ENCODE results near the gene LPAR1.
A peak's percentile ranks its signal among the peaks of the same experiment; 100 is the strongest.

LPAR1 gene

DNA sequence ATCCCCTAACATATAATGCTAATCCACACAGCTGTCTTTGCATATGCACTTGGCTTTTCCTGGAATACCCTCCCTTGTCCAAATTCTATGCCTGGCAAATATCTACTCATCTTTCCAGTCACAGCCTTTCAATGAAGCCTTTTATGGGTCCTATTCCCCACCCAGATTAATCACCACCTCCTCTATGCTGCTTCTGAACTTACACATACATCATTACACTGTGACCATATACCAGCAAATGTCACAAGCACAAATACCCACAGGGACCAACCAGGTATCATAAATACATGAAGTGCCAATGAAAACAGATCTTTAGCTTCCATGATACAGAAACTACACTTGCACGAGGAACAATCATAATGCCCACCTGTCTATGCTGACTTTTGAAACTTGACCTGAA lies 22.3 kb downstream of the LPAR1 start (continued):
- TF ChIP-seq, protein P1, sequence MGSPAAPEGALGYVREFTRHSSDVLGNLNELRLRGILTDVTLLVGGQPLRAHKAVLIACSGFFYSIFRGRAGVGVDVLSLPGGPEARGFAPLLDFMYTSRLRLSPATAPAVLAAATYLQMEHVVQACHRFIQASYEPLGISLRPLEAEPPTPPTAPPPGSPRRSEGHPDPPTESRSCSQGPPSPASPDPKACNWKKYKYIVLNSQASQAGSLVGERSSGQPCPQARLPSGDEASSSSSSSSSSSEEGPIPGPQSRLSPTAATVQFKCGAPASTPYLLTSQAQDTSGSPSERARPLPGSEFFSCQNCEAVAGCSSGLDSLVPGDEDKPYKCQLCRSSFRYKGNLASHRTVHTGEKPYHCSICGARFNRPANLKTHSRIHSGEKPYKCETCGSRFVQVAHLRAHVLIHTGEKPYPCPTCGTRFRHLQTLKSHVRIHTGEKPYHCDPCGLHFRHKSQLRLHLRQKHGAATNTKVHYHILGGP (tag by site-specific recombination; IDR thresholded peaks at IDR 0.05), result peak; percentile 51; the same call in 1 of the 2 replicates
- TF ChIP-seq GLIS1 (tag by site-specific recombination; IDR thresholded peaks at IDR 0.05) (peak; percentile 16; the same call in 1 of the 2 replicates), PBX3 (CRISPR knock-in tag; IDR thresholded peaks at IDR 0.05) (no peak), ZNF843 (tag by site-specific recombination; IDR thresholded peaks at IDR 0.05) (peak; percentile 38; the same call in 1 of the 2 replicates), ZBTB8A (tag by site-specific recombination; IDR thresholded peaks at IDR 0.05) (no peak)

GRCh38 chr9:111013707-111014106 lies 24.6 kb downstream of the LPAR1 start:
- Histone ChIP-seq H3K4me1 (ENCODE audit: control insufficient read depth, insufficient read depth, low read length) (0 out of 2 replicates have a peak, but pooled peaks cover 2% of the 10 kb centered on the region), H3K4me3 (ENCODE audit: low read depth, low read length) (no peak overlapping the region), H3K9me3 (ENCODE audit: control insufficient read depth, insufficient read depth, low read depth, low read length) (no peaks in the 10 kb centered on the region), H3K36me3 (ENCODE audit: control insufficient read depth in 2 of 2, insufficient read depth in 1 of 2, low read length in 2 of 2) (no peaks in the 10 kb centered on the region), H3K27ac (ENCODE audit: extremely low read depth, low read depth, low read length) (no peak overlapping the region)
- CTCF ChIA-PET, result interaction anchor here (0.6 kb wide), 1 partner anchor 9 kb away, joined by 4 read pairs; no protein-coding TSS in a partner anchor
- POLR2A ChIA-PET, result no interaction called here
- TF ChIP-seq ZNF114 (tag by site-specific recombination; IDR thresholded peaks at IDR 0.05), result no peak
- TF ChIP-seq, protein P2, sequence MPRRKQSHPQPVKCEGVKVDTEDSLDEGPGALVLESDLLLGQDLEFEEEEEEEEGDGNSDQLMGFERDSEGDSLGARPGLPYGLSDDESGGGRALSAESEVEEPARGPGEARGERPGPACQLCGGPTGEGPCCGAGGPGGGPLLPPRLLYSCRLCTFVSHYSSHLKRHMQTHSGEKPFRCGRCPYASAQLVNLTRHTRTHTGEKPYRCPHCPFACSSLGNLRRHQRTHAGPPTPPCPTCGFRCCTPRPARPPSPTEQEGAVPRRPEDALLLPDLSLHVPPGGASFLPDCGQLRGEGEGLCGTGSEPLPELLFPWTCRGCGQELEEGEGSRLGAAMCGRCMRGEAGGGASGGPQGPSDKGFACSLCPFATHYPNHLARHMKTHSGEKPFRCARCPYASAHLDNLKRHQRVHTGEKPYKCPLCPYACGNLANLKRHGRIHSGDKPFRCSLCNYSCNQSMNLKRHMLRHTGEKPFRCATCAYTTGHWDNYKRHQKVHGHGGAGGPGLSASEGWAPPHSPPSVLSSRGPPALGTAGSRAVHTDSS (tag by site-specific recombination; IDR thresholded peaks at IDR 0.05), result no peak
- no peak for TF ChIP-seq ZBTB10 (tag by site-specific recombination; IDR thresholded peaks at IDR 0.05)
- no peak for TF ChIP-seq ZBTB17 (tag by site-specific recombination; IDR thresholded peaks at IDR 0.05)
- no peak for TF ChIP-seq ZNF501 (tag by site-specific recombination; IDR thresholded peaks at IDR 0.05)
- TF ChIP-seq ZBTB6 (tag by site-specific recombination; IDR thresholded peaks at IDR 0.05), result no peak
- TF ChIP-seq ZNF23 (tag by site-specific recombination; IDR thresholded peaks at IDR 0.05; ENCODE audit: borderline replicate concordance), result no peak
- TF ChIP-seq ZNF544 (tag by site-specific recombination; IDR thresholded peaks at IDR 0.05), result no peak
- no peak for TF ChIP-seq ZBTB8A (tag by site-specific recombination; IDR thresholded peaks at IDR 0.05)
- no peak for TF ChIP-seq ZNF837 (tag by site-specific recombination; IDR thresholded peaks at IDR 0.05)
- TF ChIP-seq, protein P3, sequence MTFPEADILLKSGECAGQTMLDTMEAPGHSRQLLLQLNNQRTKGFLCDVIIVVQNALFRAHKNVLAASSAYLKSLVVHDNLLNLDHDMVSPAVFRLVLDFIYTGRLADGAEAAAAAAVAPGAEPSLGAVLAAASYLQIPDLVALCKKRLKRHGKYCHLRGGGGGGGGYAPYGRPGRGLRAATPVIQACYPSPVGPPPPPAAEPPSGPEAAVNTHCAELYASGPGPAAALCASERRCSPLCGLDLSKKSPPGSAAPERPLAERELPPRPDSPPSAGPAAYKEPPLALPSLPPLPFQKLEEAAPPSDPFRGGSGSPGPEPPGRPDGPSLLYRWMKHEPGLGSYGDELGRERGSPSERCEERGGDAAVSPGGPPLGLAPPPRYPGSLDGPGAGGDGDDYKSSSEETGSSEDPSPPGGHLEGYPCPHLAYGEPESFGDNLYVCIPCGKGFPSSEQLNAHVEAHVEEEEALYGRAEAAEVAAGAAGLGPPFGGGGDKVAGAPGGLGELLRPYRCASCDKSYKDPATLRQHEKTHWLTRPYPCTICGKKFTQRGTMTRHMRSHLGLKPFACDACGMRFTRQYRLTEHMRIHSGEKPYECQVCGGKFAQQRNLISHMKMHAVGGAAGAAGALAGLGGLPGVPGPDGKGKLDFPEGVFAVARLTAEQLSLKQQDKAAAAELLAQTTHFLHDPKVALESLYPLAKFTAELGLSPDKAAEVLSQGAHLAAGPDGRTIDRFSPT (tag by site-specific recombination; IDR thresholded peaks at IDR 0.05), result no peak
- no peak for TF ChIP-seq REPIN1 (tag by site-specific recombination; IDR thresholded peaks at IDR 0.05; ENCODE audit: low read depth)
- TF ChIP-seq GLIS1 (tag by site-specific recombination; IDR thresholded peaks at IDR 0.05), result no peak
- no peak for TF ChIP-seq ZNF37A (tag by site-specific recombination; IDR thresholded peaks at IDR 0.05)
- TF ChIP-seq PRDM10 (tag by site-specific recombination; IDR thresholded peaks at IDR 0.05), result no peak
- no peak for TF ChIP-seq ZNF148 (tag by site-specific recombination; IDR thresholded peaks at IDR 0.05; ENCODE audit: borderline replicate concordance)
